Loucy (cell line): Measurements from ENCODE around the gene SEC16A.

Experiments
- H2AFZ ChIP-seq: fragments of 200-600 bp; sonication (generic); 2 replicates; pipeline ENCODE4 v1.6.0; 2016; ENCODE audit warnings: antibody characterized with exemption, mild to moderate bottlenecking, low read length, moderate library complexity
- H3F3A ChIP-seq: fragments of 200-600 bp; 2 replicates; pipeline ENCODE4 v1.6.0; 2016; ENCODE audit warnings: antibody characterized with exemption, low read depth, mild to moderate bottlenecking
- H3K27me3 ChIP-seq: fragments of 200-600 bp; sonication (generic); 2 replicates; pipeline ENCODE4 v1.6.1; 2014; ENCODE audit warnings: low read length, mild to moderate bottlenecking; ENCODE audit not compliant: insufficient read depth, poor library complexity, severe bottlenecking
- H3K36me3 ChIP-seq: fragments of 200-600 bp; sonication (generic); 2 replicates; pipeline ENCODE4 v1.6.1; 2016; ENCODE audit warnings: low read length; ENCODE audit not compliant: insufficient read depth
- H3K4me1 ChIP-seq: fragments of 200-600 bp; sonication (generic); 2 replicates; pipeline ENCODE4 v1.5.1; 2014; ENCODE audit warnings: low read length, mild to moderate bottlenecking; ENCODE audit not compliant: insufficient read depth, poor library complexity, severe bottlenecking
- H3K4me2 ChIP-seq: fragments of 200-600 bp; sonication (generic); 2 replicates; pipeline ENCODE4 v1.6.0; 2014; ENCODE audit warnings: antibody characterized with exemption, low read length, low read depth, mild to moderate bottlenecking; ENCODE audit not compliant: poor library complexity, severe bottlenecking
- H3K4me3 ChIP-seq: fragments of 200-600 bp; sonication (generic); 2 replicates; pipeline ENCODE4 v1.5.1; 2014; ENCODE audit warnings: low read length, mild to moderate bottlenecking, mixed read lengths; ENCODE audit not compliant: poor library complexity, severe bottlenecking
- H3K79me2 ChIP-seq: fragments of 200-600 bp; sonication (generic); 2 replicates; pipeline ENCODE4 v1.6.1; 2014; ENCODE audit warnings: low read length; ENCODE audit not compliant: insufficient read depth
- H3K9ac ChIP-seq: fragments of 200-600 bp; sonication (generic); 2 replicates; pipeline ENCODE4 v1.6.0; 2014; ENCODE audit warnings: mild to moderate bottlenecking, low read depth, low read length, moderate library complexity; ENCODE audit not compliant: poor library complexity, severe bottlenecking
- H3K9me2 ChIP-seq: fragments of 200-600 bp; sonication (generic); replicated peaks from 2 replicates; pipeline ENCODE4 v1.6.1; 2016; ENCODE audit warnings: low read depth, low read length, mixed read lengths
- H3K9me3 ChIP-seq: fragments of 200-600 bp; sonication (generic); 2 replicates; pipeline ENCODE4 v1.6.1; 2014; ENCODE audit warnings: mild to moderate bottlenecking, antibody characterized with exemption, low read length, low read depth; ENCODE audit not compliant: insufficient read depth
- H4K20me1 ChIP-seq: fragments of 200-600 bp; sonication (generic); 2 replicates; pipeline ENCODE4 v1.6.0; 2014; ENCODE audit warnings: antibody characterized with exemption, low read length, mild to moderate bottlenecking; ENCODE audit not compliant: insufficient read depth, poor library complexity, severe bottlenecking
- EZH2phosphoT487 ChIP-seq: fragments of 200-600 bp; IDR thresholded peaks from 2 replicates; pipeline ENCODE4 v1.6.1; 2018; ENCODE audit warnings: antibody characterized with exemption, mild to moderate bottlenecking, moderate library complexity, borderline replicate concordance
- TF ChIP-seq, protein P1 (sequence below): fragments of 200-600 bp; sonication (generic); conservative IDR thresholded peaks from 2 replicates; pipeline ENCODE4 v1.5.1; 2014; ENCODE audit warnings: mild to moderate bottlenecking, antibody characterized with exemption, low read length

Gene SEC16A

DNA sequence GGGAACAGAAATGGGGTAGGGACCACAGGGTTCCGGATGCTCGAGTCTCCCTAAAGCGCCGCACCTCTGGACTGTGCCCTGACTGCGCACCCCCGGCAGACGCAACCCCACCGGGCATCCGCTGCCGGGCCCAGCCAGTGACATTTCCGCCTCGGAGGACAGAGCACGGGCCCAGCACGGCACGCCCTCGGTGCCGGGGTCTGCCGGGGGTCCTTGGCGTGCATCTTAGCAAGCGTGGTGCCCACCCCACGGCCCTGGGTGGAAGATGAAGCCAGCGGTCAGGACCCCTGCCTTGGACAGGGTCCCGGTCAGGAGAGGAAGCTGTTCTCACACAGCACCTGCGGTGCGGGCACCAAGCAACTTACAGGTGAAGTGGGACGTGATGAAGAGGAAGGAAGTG, 50.2 kb downstream of the SEC16A start:
- H3K9me3 ChIP-seq: no peaks in the 10 kb centered on the region
- H4K20me1 ChIP-seq: peaks cover 22% of the 10 kb centered on the region
- H3K4me2 ChIP-seq: no peak overlapping the region
- no peak overlapping the region for H2AFZ ChIP-seq
- TF ChIP-seq EZH2phosphoT487: no peak
- TF ChIP-seq, protein P1, sequence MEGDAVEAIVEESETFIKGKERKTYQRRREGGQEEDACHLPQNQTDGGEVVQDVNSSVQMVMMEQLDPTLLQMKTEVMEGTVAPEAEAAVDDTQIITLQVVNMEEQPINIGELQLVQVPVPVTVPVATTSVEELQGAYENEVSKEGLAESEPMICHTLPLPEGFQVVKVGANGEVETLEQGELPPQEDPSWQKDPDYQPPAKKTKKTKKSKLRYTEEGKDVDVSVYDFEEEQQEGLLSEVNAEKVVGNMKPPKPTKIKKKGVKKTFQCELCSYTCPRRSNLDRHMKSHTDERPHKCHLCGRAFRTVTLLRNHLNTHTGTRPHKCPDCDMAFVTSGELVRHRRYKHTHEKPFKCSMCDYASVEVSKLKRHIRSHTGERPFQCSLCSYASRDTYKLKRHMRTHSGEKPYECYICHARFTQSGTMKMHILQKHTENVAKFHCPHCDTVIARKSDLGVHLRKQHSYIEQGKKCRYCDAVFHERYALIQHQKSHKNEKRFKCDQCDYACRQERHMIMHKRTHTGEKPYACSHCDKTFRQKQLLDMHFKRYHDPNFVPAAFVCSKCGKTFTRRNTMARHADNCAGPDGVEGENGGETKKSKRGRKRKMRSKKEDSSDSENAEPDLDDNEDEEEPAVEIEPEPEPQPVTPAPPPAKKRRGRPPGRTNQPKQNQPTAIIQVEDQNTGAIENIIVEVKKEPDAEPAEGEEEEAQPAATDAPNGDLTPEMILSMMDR: no peak
- H3K27me3 ChIP-seq: no peaks in the 10 kb centered on the region
- no peaks in the 10 kb centered on the region for H3F3A ChIP-seq
- peaks cover 27% of the 10 kb centered on the region; the same call in 1 of the 2 replicates for H3K36me3 ChIP-seq
- peaks cover 31% of the 10 kb centered on the region for H3K79me2 ChIP-seq
- H3K9me2 ChIP-seq: no peaks in the 10 kb centered on the region
- H3K4me1 ChIP-seq: peaks cover 8% of the 10 kb centered on the region
- no peak overlapping the region for H3K9ac ChIP-seq
- H3K4me3 ChIP-seq: no peak overlapping the region

DNA sequence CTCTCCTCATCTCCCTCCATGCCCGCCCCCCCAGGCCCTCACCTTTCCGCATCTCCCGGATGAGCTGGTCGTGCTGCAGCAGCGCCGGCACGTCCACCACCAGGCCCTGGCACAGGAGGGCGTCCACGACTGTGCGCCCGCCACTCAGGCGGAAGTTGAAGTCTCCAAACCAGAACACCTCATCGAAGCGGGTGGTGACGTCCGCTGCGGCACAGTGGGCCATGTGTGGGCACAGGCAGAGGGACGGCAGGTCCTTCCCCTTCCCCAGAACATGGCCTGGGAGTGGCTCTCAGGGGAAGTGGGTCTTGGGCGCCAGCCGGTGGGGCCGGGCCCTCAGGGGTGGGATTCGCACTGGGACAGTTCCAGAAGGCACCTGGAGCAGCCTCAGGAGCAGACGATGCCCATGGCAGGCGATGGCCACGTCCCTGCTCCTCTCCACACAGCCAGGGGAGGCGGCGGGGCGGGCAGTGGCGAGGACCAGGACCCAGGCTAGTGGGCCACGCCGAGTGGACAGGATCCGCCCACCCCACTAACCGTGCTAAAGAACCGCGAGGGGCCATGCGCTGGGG, 51.0 kb downstream of the SEC16A start:
- TF ChIP-seq, protein P1: no peak
- TF ChIP-seq EZH2phosphoT487: no peak
- Histone ChIP-seq H3K79me2 (peaks cover 23% of the 10 kb centered on the region), H3F3A (no peaks in the 10 kb centered on the region), H3K27me3 (no peaks in the 10 kb centered on the region), H3K4me2 (no peak overlapping the region), H3K4me3 (no peak overlapping the region), H3K4me1 (peaks cover 1% of the 10 kb centered on the region), H3K9ac (no peak overlapping the region), H3K36me3 (peaks cover 27% of the 10 kb centered on the region; the same call in 1 of the 2 replicates), H2AFZ (no peak overlapping the region), H3K9me2 (no peaks in the 10 kb centered on the region), H4K20me1 (peaks cover 15% of the 10 kb centered on the region), H3K9me3 (no peaks in the 10 kb centered on the region)

DNA sequence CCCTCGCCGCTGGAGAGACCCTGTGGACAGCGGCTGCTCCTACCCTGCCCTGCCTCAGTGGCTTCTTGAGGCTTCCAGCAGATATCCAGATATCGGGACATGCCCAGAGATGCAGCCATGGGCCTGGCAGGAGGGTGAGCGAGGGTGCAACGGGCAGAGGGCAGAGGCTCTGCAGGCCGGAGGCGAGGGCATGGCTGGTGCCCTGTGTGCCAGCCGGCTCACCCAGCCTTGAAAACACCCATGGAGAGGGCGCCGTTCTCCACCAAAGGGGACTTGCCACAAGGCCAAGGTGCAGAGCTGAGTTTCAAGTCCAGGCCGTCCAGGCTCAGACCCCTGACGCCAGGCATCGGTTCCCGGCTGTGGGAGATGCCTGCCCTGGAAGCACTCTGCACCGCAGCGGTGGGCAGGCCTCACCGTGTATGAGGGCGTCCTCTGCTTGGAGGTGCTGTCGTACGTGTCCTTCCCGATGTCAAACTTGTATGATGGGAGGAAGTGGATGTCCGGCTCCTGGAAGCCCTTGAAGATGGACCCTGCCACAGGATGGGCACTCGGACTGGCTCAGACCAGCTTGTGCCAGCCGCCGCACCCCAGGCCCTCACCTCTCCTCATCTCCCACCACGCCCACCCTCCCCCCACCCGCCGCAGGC, 52.1 kb downstream of the SEC16A start:
- Histone ChIP-seq H3K9me2 (no peaks in the 10 kb centered on the region), H3K4me1 (no peaks in the 10 kb centered on the region), H3K36me3 (peaks cover 27% of the 10 kb centered on the region; the same call in 1 of the 2 replicates), H3K9me3 (no peaks in the 10 kb centered on the region), H3K79me2 (peaks cover 12% of the 10 kb centered on the region; the same call in 1 of the 2 replicates), H3K4me3 (no peak overlapping the region), H2AFZ (no peak overlapping the region), H3K27me3 (no peaks in the 10 kb centered on the region), H3K4me2 (no peak overlapping the region), H4K20me1 (peaks cover 6% of the 10 kb centered on the region), H3K9ac (no peak overlapping the region), H3F3A (no peaks in the 10 kb centered on the region)
- TF ChIP-seq EZH2phosphoT487: no peak
- TF ChIP-seq, protein P1: no peak
